IMR-90 (cell line): Measurements from ENCODE around the gene KCNN3. TPM values are rescaled to one million over a fixed set of nuclear protein-coding genes. Genes with fewer than 3 reads are reported as not detected.

ENCODE experiments used
- ATAC-seq: fragments of 200-7000 bp; cut with Tn5 transposase; 2 replicates; pipeline ENCODE4 v1.9.1; 2020; ENCODE audit warnings: low read depth, mild to moderate bottlenecking, moderate library complexity
- BruUV-seq: library from RNA; stranded (reverse); fragments of 400-500 nt; replicated peaks from 2 replicates; lab custom pipeline; 2021; lab: Mats Ljungman, UMichigan
- CTCF ChIA-PET: fragments of 300-600 bp; formaldehyde crosslinking; extraction: SDS; loops from one replicate; lab custom pipeline; 2021; ENCODE audit warnings: antibody characterized with exemption; lab: Yijun Ruan, JAX
- POLR2A ChIA-PET: fragments of 300-600 bp; sonication (Branson Sonifier 250); formaldehyde crosslinking; loops from one replicate; lab custom pipeline; 2022; ENCODE audit warnings: antibody characterized with exemption; ENCODE audit not compliant: unreplicated experiment; lab: Charles Lee
- DNase-seq: peaks from one replicate; pipeline ENCODE4 v3.0.0; 2013
- H2AFZ ChIP-seq: replicated peaks from 2 replicates; pipeline ENCODE3; 2013; ENCODE audit warnings: low read length, mild to moderate bottlenecking; ENCODE audit not compliant: poor library complexity
- H2AK5ac ChIP-seq: 2 replicates; pipeline ENCODE4 v1.6.1; 2013; ENCODE audit warnings: low read depth, low read length, inconsistent platforms
- H2AK9ac ChIP-seq: replicated peaks from 2 replicates; pipeline ENCODE3; 2013; ENCODE audit warnings: mild to moderate bottlenecking, low read depth, low read length, moderate library complexity; ENCODE audit not compliant: poor library complexity
- H2BK120ac ChIP-seq: 2 replicates; pipeline ENCODE4 v1.6.1; 2013; ENCODE audit warnings: low read depth, low read length, inconsistent platforms
- H2BK15ac ChIP-seq: 3 replicates; pipeline ENCODE4 v1.6.1; 2013; ENCODE audit warnings: low read depth, low read length, inconsistent platforms
- H2BK20ac ChIP-seq: 2 replicates; pipeline ENCODE4 v1.6.1; 2013; ENCODE audit warnings: low read depth, mild to moderate bottlenecking, inconsistent platforms, low read length, moderate library complexity
- H2BK5ac ChIP-seq: 2 replicates; pipeline ENCODE4 v1.6.1; 2013; ENCODE audit warnings: mild to moderate bottlenecking, low read depth, low read length, inconsistent platforms; ENCODE audit not compliant: poor library complexity, severe bottlenecking
- H3K14ac ChIP-seq: replicated peaks from 2 replicates; pipeline ENCODE4 v1.6.1; 2013; ENCODE audit warnings: low read depth, low read length, inconsistent platforms
- H3K18ac ChIP-seq: 2 replicates; pipeline ENCODE4 v1.6.1; 2013; ENCODE audit warnings: low read depth, low read length, control low read depth
- H3K23ac ChIP-seq: 2 replicates; pipeline ENCODE4 v1.6.1; 2013; ENCODE audit warnings: low read depth, low read length, inconsistent platforms
- H3K27ac ChIP-seq: 2 replicates; pipeline ENCODE4 v1.5.1; 2013; ENCODE audit warnings: mild to moderate bottlenecking, control low read depth, low read length; ENCODE audit not compliant: insufficient read depth
- H3K27me3 ChIP-seq: 2 replicates; pipeline ENCODE4 v1.6.1; 2013; ENCODE audit warnings: low read length; ENCODE audit not compliant: control insufficient read depth, insufficient read depth
- H3K36me3 ChIP-seq: 2 replicates; pipeline ENCODE4 v1.6.1; 2013; ENCODE audit warnings: low read length, mixed read lengths; ENCODE audit not compliant: control insufficient read depth, insufficient read depth
- H3K4ac ChIP-seq: 2 replicates; pipeline ENCODE4 v1.6.1; 2013; ENCODE audit warnings: low read depth, low read length, inconsistent platforms
- H3K4me1 ChIP-seq: 2 replicates; pipeline ENCODE4 v1.6.1; 2013; ENCODE audit warnings: low read length, mixed read lengths; ENCODE audit not compliant: control insufficient read depth, insufficient read depth
- H3K4me2 ChIP-seq: 2 replicates; pipeline ENCODE4 v1.6.1; 2013; ENCODE audit warnings: low read depth, mild to moderate bottlenecking, control low read depth, low read length, moderate library complexity
- H3K4me3 ChIP-seq: 2 replicates; pipeline ENCODE4 v1.5.1; 2013; ENCODE audit warnings: low read depth, mild to moderate bottlenecking, control low read depth, low read length, moderate library complexity; ENCODE audit not compliant: insufficient read depth
- H3K56ac ChIP-seq: 2 replicates; pipeline ENCODE4 v1.6.1; 2013; ENCODE audit warnings: low read length, inconsistent platforms; ENCODE audit not compliant: insufficient read depth; ENCODE audit errors: extremely low read depth
- H3K79me1 ChIP-seq, 2 experiments: 2 replicates each; pipeline ENCODE4 v1.6.1; 2013; ENCODE audit warnings: low read length in 2 of 2, inconsistent platforms in 1 of 2, low read depth in 1 of 2
- H3K9ac ChIP-seq: 2 replicates; pipeline ENCODE4 v1.6.1; 2013; ENCODE audit warnings: low read depth, low read length, control low read depth
- H3K9me1 ChIP-seq: 2 replicates; pipeline ENCODE4 v1.6.1; 2013; ENCODE audit warnings: low read length, inconsistent platforms; ENCODE audit not compliant: insufficient read depth
- H3K9me3 ChIP-seq: 2 replicates; pipeline ENCODE4 v1.6.1; 2013; ENCODE audit warnings: low read length; ENCODE audit not compliant: control insufficient read depth, insufficient read depth
- H4K20me1 ChIP-seq: 2 replicates; pipeline ENCODE4 v1.6.1; 2013; ENCODE audit warnings: low read length, inconsistent platforms; ENCODE audit not compliant: insufficient read depth
- H4K5ac ChIP-seq: 2 replicates; pipeline ENCODE4 v1.6.1; 2013; ENCODE audit warnings: mild to moderate bottlenecking, low read depth, low read length, control low read depth
- H4K8ac ChIP-seq, 2 experiments: 2 replicates each; pipeline ENCODE4 v1.6.1; 2013; ENCODE audit warnings: low read depth in 2 of 2, low read length in 2 of 2, control low read depth in 1 of 2, inconsistent platforms in 1 of 2
- H4K91ac ChIP-seq: 2 replicates; pipeline ENCODE4 v1.6.1; 2013; ENCODE audit warnings: low read depth, low read length, inconsistent platforms; ENCODE audit not compliant: insufficient read depth
- CEBPB ChIP-seq: IDR thresholded peaks from 2 replicates; pipeline ENCODE4 v1.6.1; 2012; ENCODE audit warnings: low read depth, low read length, improper control_type of control experiment
- WGBS, 2 experiments: methylation state at CpG; one replicate each; pipeline versions ENCODE4 v1.1.5 to v1.1.7; 2013; ENCODE audit warnings: missing lambda C conversion rate in 2 of 2; ENCODE audit not compliant: insufficient read length in 1 of 2; ENCODE audit errors: extremely low coverage in 2 of 2; 5-methylcytosine and 5-hydroxymethylcytosine counted together
- dilution Hi-C: fragments of 300-500 bp; cut with HindIII; formaldehyde crosslinking; loops from one replicate; pipeline ENCODE4 v1.14.3; 2018; ENCODE audit warnings: low sequenced_read_pairs; ENCODE audit not compliant: unreplicated experiment
- in situ Hi-C: fragments of 300-500 bp; cut with MboI; formaldehyde crosslinking; loops from 3 replicates; pipeline ENCODE4 v1.14.3; 2019; ENCODE audit warnings: low sequenced_read_pairs, inconsistent platforms, mixed read lengths
- intact Hi-C: fragments of 100-400 bp; cut with micrococcal nuclease; formaldehyde crosslinking; loops from 2 replicates; pipeline ENCODE4 v1.10.0; 2022
- polyA plus RNA-seq, 3 experiments: library from polyadenylated mRNA; depleted of rRNA; stranded (reverse); fragments of >200 nt; gene quantifications; 2 replicates each; pipeline ENCODE4 v1.2.3, GENCODE V29; 2012; ENCODE audit warnings: low replicate concordance in 1 of 3
- total RNA-seq: library from RNA; depleted of rRNA; stranded (reverse); fragments of >200 nt; gene quantifications from 2 replicates; pipeline ENCODE4 v1.2.3, GENCODE V29; 2012

The KCNN3 gene
- total and polyA plus RNA-seq, 2 of the 4 experiments (the other 2 are of a cell fraction), result 0.02 TPM; not detected in 1

GRCh38 chr1:154808261-154808908 is 61.7 kb downstream of the KCNN3 start:
- no peak overlapping the region for H3K27ac ChIP-seq

More at GRCh38 chr1:154808261-154808908, 61.7 kb downstream of the KCNN3 start:
- ChIA-PET POLR2A (no interaction called here), CTCF (no interaction called here)
- in situ Hi-C loops, result no loop called here
- Histone ChIP-seq H2BK15ac (no peak overlapping the region), H2AFZ (no peak overlapping the region), H3K23ac (no peak overlapping the region), H3K36me3 (no peaks in the 10 kb centered on the region), H4K8ac (no peak overlapping the region), H3K4me3 (no peak overlapping the region), H4K5ac (no peak overlapping the region), H4K20me1 (no peaks in the 10 kb centered on the region), H2BK120ac (no peak overlapping the region), H3K27me3 (peaks cover 88% of the 10 kb centered on the region), H3K56ac (no peak overlapping the region), H2BK5ac (no peak overlapping the region), H2BK20ac (no peak overlapping the region), H3K9me3 (no peaks in the 10 kb centered on the region), H3K14ac (no peak overlapping the region), H3K4me2 (no peak overlapping the region), H3K9me1 (no peaks in the 10 kb centered on the region), H4K91ac (no peak overlapping the region), H3K4ac (no peak overlapping the region), H2AK9ac (no peak overlapping the region), H3K18ac (no peak overlapping the region), H3K9ac (no peak overlapping the region), H3K4me1 (no peaks in the 10 kb centered on the region), H2AK5ac (no peak overlapping the region), H3K79me1 (no peaks in the 10 kb centered on the region)
- ATAC-seq, result no peak
- BruUV-seq, result no TSS peak
- dilution Hi-C loops, result no loop called here
- intact Hi-C loops, result no loop called here
- no peak for DNase-seq
- WGBS, 2 experiments, result 64% methylated on average over 6 of the region's 12 CpGs; no CpG with 5 or more reads in 1 of the 2 experiments
- TF ChIP-seq CEBPB, result no peak
